Astrocyte (in vitro differentiated cells and primary cell): Measurements from ENCODE around the gene RUFY2. TPM values are rescaled to one million over a fixed set of nuclear protein-coding genes. Genes with fewer than 3 reads are reported as not detected.
A peak's percentile ranks its signal among the peaks of the same experiment; 100 is the strongest.

Experiments
- DNase-seq: peaks from one replicate; pipeline ENCODE4 v3.0.0-alpha.2; 2010; ENCODE audit warnings: low read depth
- FAIRE-seq: peaks from 2 replicates; lab custom pipeline; 2011; peaks lifted over from hg19 to GRCh38; lab: Jason Lieb, UNC
- H2AFZ ChIP-seq: 2 replicates; pipeline ENCODE4 v1.6.0; 2012; ENCODE audit warnings: low read depth, low read length, inconsistent platforms
- H3K27ac ChIP-seq: 2 replicates; pipeline ENCODE4 v1.5.1; 2011; ENCODE audit warnings: low read depth, low read length, inconsistent platforms
- H3K27me3 ChIP-seq: 2 replicates; pipeline ENCODE4 v1.6.0; 2011; ENCODE audit warnings: low read length, inconsistent platforms; ENCODE audit not compliant: insufficient read depth
- H3K36me3 ChIP-seq: 2 replicates; pipeline ENCODE4 v1.5.1; 2011; ENCODE audit warnings: low read length, inconsistent platforms; ENCODE audit not compliant: insufficient read depth
- H3K4me1 ChIP-seq: 2 replicates; pipeline ENCODE4 v1.5.1; 2011; ENCODE audit warnings: low read length, inconsistent platforms; ENCODE audit not compliant: insufficient read depth
- H3K4me2 ChIP-seq: 2 replicates; pipeline ENCODE4 v1.6.0; 2012; ENCODE audit warnings: low read length, inconsistent platforms
- H3K4me3 ChIP-seq: 2 replicates; pipeline ENCODE4 v1.5.1; 2011; ENCODE audit warnings: low read depth, mild to moderate bottlenecking, low read length, inconsistent platforms; ENCODE audit not compliant: insufficient read depth
- H3K79me2 ChIP-seq: 2 replicates; pipeline ENCODE4 v1.6.0; 2012; ENCODE audit warnings: mild to moderate bottlenecking, low read length, inconsistent platforms; ENCODE audit not compliant: insufficient read depth
- H3K9ac ChIP-seq: 2 replicates; pipeline ENCODE4 v1.6.0; 2012; ENCODE audit warnings: mild to moderate bottlenecking, low read length, inconsistent platforms
- H3K9me3 ChIP-seq: 2 replicates; pipeline ENCODE4 v1.5.1; 2012; ENCODE audit warnings: low read depth, mild to moderate bottlenecking, low read length, inconsistent platforms; ENCODE audit not compliant: insufficient read depth
- H4K20me1 ChIP-seq: 2 replicates; pipeline ENCODE4 v1.6.0; 2012; ENCODE audit warnings: low read length, inconsistent platforms; ENCODE audit not compliant: insufficient read depth
- H3K27ac Mint-ChIP-seq: one replicate; pipeline ENCODE4 v1.8.0; 2021; ENCODE audit warnings: mild to moderate bottlenecking, mixed read lengths; ENCODE audit not compliant: unreplicated experiment
- H3K27me3 Mint-ChIP-seq: one replicate; pipeline ENCODE4 v1.8.0; 2021; ENCODE audit warnings: low read depth, mixed read lengths; ENCODE audit not compliant: unreplicated experiment
- H3K36me3 Mint-ChIP-seq: one replicate; pipeline ENCODE4 v1.8.0; 2021; ENCODE audit warnings: low read depth, mixed read lengths; ENCODE audit not compliant: unreplicated experiment
- H3K4me1 Mint-ChIP-seq: one replicate; pipeline ENCODE4 v1.8.0; 2021; ENCODE audit warnings: low read depth, mixed read lengths; ENCODE audit not compliant: unreplicated experiment
- H3K4me3 Mint-ChIP-seq: one replicate; pipeline ENCODE4 v1.8.0; 2021; ENCODE audit warnings: mild to moderate bottlenecking, moderate library complexity, mixed read lengths; ENCODE audit not compliant: unreplicated experiment
- H3K9me3 Mint-ChIP-seq: one replicate; pipeline ENCODE4 v1.8.0; 2021; ENCODE audit warnings: mild to moderate bottlenecking, mixed read lengths; ENCODE audit not compliant: unreplicated experiment
- EZH2 ChIP-seq: IDR thresholded peaks from 2 replicates; pipeline ENCODE4 v1.6.1; 2012; ENCODE audit warnings: mild to moderate bottlenecking, low read length, inconsistent platforms; ENCODE audit not compliant: insufficient read depth
- total RNA-seq: library from RNA; stranded (reverse); gene quantifications from 2 replicates; pipeline ENCODE4 v1.2.1, GENCODE V29; 2021
- TF ChIP-seq, protein P1 (sequence below): IDR thresholded peaks from 2 replicates; pipeline ENCODE4 v1.5.1; 2011; ENCODE audit warnings: low read depth, mild to moderate bottlenecking, inconsistent platforms, low read length, moderate library complexity; ENCODE audit not compliant: insufficient read depth

Gene RUFY2
- total RNA-seq, 1 donor from 2014 or later = 21.7 TPM

DNA sequence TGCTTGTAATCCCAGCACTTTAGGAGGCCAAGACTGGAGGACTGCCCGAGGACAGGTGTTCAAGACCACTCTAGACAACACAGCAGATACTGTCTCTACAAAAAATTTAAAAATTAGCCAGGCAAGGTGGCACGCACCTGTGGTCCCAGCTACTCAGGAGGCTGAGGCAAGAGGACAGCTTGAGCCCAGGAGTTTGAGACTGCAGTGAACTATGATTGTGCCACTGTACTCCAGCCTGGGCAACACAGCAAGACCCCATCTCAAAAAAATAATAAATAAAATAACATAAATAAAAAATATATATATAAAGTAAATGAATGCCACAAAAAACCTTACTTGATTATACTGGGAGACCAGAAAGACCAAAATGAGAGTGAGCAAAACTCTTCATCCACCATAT, 53.5 kb downstream of the RUFY2 start:
- no peaks in the 10 kb centered on the region for H3K4me1 Mint-ChIP-seq
- Histone ChIP-seq H3K27me3 (no peaks in the 10 kb centered on the region), H3K4me2 (no peak overlapping the region), H3K9ac (no peak overlapping the region), H3K9me3 (no peaks in the 10 kb centered on the region), H3K36me3 (peaks cover 18% of the 10 kb centered on the region), H3K27ac (no peak overlapping the region), H3K79me2 (no peaks in the 10 kb centered on the region), H2AFZ (no peak overlapping the region), H3K4me1 (no peaks in the 10 kb centered on the region), H3K4me3 (no peak overlapping the region), H4K20me1 (peaks cover 2% of the 10 kb centered on the region)
- H3K27ac Mint-ChIP-seq = no peak overlapping the region
- H3K9me3 Mint-ChIP-seq = no peaks in the 10 kb centered on the region
- H3K27me3 Mint-ChIP-seq = no peaks in the 10 kb centered on the region
- DNase-seq (no peak), FAIRE-seq (no peak)
- TF ChIP-seq, protein P1, sequence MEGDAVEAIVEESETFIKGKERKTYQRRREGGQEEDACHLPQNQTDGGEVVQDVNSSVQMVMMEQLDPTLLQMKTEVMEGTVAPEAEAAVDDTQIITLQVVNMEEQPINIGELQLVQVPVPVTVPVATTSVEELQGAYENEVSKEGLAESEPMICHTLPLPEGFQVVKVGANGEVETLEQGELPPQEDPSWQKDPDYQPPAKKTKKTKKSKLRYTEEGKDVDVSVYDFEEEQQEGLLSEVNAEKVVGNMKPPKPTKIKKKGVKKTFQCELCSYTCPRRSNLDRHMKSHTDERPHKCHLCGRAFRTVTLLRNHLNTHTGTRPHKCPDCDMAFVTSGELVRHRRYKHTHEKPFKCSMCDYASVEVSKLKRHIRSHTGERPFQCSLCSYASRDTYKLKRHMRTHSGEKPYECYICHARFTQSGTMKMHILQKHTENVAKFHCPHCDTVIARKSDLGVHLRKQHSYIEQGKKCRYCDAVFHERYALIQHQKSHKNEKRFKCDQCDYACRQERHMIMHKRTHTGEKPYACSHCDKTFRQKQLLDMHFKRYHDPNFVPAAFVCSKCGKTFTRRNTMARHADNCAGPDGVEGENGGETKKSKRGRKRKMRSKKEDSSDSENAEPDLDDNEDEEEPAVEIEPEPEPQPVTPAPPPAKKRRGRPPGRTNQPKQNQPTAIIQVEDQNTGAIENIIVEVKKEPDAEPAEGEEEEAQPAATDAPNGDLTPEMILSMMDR = no peak
- no peak for TF ChIP-seq EZH2
- peaks cover 12% of the 10 kb centered on the region for H3K36me3 Mint-ChIP-seq
- H3K4me3 Mint-ChIP-seq = no peak overlapping the region

DNA sequence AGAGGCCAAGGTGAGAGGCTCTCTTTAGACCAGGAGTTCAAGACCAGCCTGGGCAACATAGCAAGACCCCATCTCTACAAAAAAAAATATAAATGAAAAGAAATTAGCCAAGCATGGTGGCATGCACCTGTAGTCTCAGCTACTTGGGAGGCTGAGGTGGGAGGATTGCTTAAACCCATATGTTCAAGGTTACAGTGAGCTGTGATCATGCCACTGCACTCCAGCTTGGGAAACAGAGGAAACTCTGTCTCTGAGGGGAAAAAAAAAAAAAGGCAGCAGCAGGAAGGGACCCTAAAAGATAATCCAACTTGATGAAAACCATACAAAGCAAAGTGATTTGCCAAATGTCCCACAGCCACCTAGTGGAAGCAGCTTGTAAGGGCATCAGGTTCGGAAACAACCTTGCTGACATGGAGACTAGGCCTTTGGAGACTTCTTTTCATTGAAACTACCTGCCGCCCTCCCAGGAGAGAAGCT, 58.8 kb downstream of the RUFY2 start:
- no peak overlapping the region for H3K27ac ChIP-seq
- no peak for FAIRE-seq
- H3K4me3 Mint-ChIP-seq = no peak overlapping the region

DNA sequence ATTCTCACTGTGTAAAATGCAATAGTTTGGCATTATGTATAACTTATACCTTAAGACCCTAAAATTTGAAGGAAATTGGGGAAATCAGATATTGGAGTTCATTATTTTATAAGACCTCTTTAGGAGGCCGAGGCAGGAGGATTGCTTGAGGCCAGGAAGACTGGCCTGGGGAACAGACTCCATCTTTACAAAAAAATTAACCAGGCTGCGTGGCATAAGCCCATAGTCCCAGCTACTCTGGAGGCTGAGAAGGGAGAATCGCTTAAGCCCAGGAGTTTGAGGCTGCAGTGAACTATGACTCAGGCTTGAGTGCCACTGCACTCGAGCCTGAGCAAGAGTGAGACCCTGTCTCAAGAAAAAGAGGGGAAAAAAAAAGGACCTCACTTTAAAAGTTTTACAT, 60.3 kb downstream of the RUFY2 start:
- no peak overlapping the region for H2AFZ ChIP-seq
- peaks cover 15% of the 10 kb centered on the region for H3K79me2 ChIP-seq
- H3K36me3 ChIP-seq = peaks cover 32% of the 10 kb centered on the region
- Mint-ChIP-seq H3K9me3 (no peaks in the 10 kb centered on the region), H3K36me3 (peaks cover 7% of the 10 kb centered on the region), H3K4me3 (no peak overlapping the region), H3K27ac (no peak overlapping the region), H3K4me1 (no peaks in the 10 kb centered on the region), H3K27me3 (no peaks in the 10 kb centered on the region)
- H3K27ac ChIP-seq = no peak overlapping the region
- no peak overlapping the region for H3K9ac ChIP-seq
- DNase-seq (no peak), FAIRE-seq (no peak)
- H3K4me3 ChIP-seq = no peak overlapping the region
- no peak for TF ChIP-seq EZH2
- TF ChIP-seq, protein P1 = no peak
- no peak overlapping the region for H3K4me2 ChIP-seq
- H3K27me3 ChIP-seq = no peaks in the 10 kb centered on the region
- H3K9me3 ChIP-seq = no peaks in the 10 kb centered on the region
- H3K4me1 ChIP-seq = no peaks in the 10 kb centered on the region
- peaks cover 25% of the 10 kb centered on the region for H4K20me1 ChIP-seq

More for the DNA sequence above, 58.8 kb downstream of the RUFY2 start:
- no peaks in the 10 kb centered on the region for H3K4me1 ChIP-seq
- no peak overlapping the region for H3K4me2 ChIP-seq
- TF ChIP-seq, protein P1 = peak; percentile 72
- no peak for TF ChIP-seq EZH2
- no peaks in the 10 kb centered on the region for H3K4me1 Mint-ChIP-seq
- H3K27ac Mint-ChIP-seq = no peak overlapping the region
- no peak overlapping the region for H3K4me3 ChIP-seq
- no peak overlapping the region for H2AFZ ChIP-seq
- no peaks in the 10 kb centered on the region for H3K9me3 Mint-ChIP-seq
- peaks cover 11% of the 10 kb centered on the region for H4K20me1 ChIP-seq
- H3K36me3 Mint-ChIP-seq = peaks cover 11% of the 10 kb centered on the region
- no peaks in the 10 kb centered on the region for H3K9me3 ChIP-seq
- no peak overlapping the region for H3K9ac ChIP-seq
- DNase-seq = peak; percentile 27
- H3K27me3 Mint-ChIP-seq = no peaks in the 10 kb centered on the region
- H3K79me2 ChIP-seq = peaks cover under 1% of the 10 kb centered on the region
- no peaks in the 10 kb centered on the region for H3K27me3 ChIP-seq
- H3K36me3 ChIP-seq = peaks cover 25% of the 10 kb centered on the region
